ENCODE measurements around the gene AKR1E2. TPM values are rescaled to one million over a fixed set of nuclear protein-coding genes. Genes with fewer than 3 reads are reported as not detected.

The AKR1E2 gene
- total RNA-seq, 4 donors from 2014 or later = 2.1 to 6.7 (median 5.5) TPM; not detected in 1

- Histone ChIP-seq H3K4me3 (no peak overlapping the region), H3K36me3 (no peaks in the 10 kb centered on the region), H3K4me1 (no peaks in the 10 kb centered on the region), H3K27ac (no peak overlapping the region), H3K9me3 (no peaks in the 10 kb centered on the region), H3K27me3 (no peaks in the 10 kb centered on the region)
- DNase-seq (no peak), ATAC-seq (no peak)
- no peak for TF ChIP-seq POLR2A (IDR thresholded peaks at IDR 0.05)
- TF ChIP-seq, protein P1, sequence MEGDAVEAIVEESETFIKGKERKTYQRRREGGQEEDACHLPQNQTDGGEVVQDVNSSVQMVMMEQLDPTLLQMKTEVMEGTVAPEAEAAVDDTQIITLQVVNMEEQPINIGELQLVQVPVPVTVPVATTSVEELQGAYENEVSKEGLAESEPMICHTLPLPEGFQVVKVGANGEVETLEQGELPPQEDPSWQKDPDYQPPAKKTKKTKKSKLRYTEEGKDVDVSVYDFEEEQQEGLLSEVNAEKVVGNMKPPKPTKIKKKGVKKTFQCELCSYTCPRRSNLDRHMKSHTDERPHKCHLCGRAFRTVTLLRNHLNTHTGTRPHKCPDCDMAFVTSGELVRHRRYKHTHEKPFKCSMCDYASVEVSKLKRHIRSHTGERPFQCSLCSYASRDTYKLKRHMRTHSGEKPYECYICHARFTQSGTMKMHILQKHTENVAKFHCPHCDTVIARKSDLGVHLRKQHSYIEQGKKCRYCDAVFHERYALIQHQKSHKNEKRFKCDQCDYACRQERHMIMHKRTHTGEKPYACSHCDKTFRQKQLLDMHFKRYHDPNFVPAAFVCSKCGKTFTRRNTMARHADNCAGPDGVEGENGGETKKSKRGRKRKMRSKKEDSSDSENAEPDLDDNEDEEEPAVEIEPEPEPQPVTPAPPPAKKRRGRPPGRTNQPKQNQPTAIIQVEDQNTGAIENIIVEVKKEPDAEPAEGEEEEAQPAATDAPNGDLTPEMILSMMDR (IDR thresholded peaks at IDR 0.05 in 4 of 5, conservative IDR thresholded peaks at IDR 0.05 in 1 of 5) = no peak
- in situ Hi-C loops (cut with MboI; ENCODE audit: low sequenced_read_pairs in 4 of 4) (loop anchor here in 1 of 4 donors (25.0 kb wide), 1 partner anchor 120 kb away; no protein-coding TSS in a partner anchor), intact Hi-C loops (cut with DNase I; ENCODE audit: low total_unique reads) (no loop called here)
These were observed 41.1 kb downstream of the AKR1E2 start for GRCh38 chr10:4867109-4867519.

GRCh38 chr10:4867520-4868356 lies 41.7 kb downstream of the AKR1E2 start:
- TF ChIP-seq, protein P1 (IDR thresholded peaks at IDR 0.05 in 4 of 5, conservative IDR thresholded peaks at IDR 0.05 in 1 of 5) = no peak
- TF ChIP-seq POLR2A (IDR thresholded peaks at IDR 0.05) = no peak
- intact Hi-C loops (cut with DNase I; ENCODE audit: low total_unique reads) (no loop called here), in situ Hi-C loops (cut with MboI; ENCODE audit: low sequenced_read_pairs in 4 of 4) (loop anchor here in 1 of 4 donors (25.0 kb wide), 1 partner anchor 120 kb away; no protein-coding TSS in a partner anchor)
- Histone ChIP-seq H3K27ac (no peak overlapping the region), H3K4me3 (no peak overlapping the region), H3K27me3 (no peaks in the 10 kb centered on the region), H3K9me3 (no peaks in the 10 kb centered on the region), H3K36me3 (no peaks in the 10 kb centered on the region), H3K4me1 (no peaks in the 10 kb centered on the region)
- DNase-seq = no peak
- ATAC-seq = no peak

DNA sequence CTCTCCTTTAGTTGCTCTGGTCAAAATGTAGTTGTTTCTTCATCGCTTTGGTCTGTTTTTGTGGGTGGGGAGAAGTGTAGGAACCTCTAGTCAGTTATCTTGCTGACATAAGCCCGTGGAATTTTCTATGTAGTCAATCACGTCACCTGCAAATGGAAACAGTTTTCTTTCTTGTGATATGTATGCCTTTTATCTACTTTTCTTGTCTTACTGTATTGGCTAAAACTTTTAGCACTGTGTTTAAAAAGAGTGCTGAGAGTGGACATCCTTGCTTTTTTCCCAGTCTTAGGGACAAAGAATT lies 42.3 kb downstream of the AKR1E2 start:
- TF ChIP-seq, protein P1 (IDR thresholded peaks at IDR 0.05 in 4 of 5, conservative IDR thresholded peaks at IDR 0.05 in 1 of 5) = no peak
- TF ChIP-seq POLR2A (IDR thresholded peaks at IDR 0.05) = no peak
- intact Hi-C loops (cut with DNase I; ENCODE audit: low total_unique reads) = no loop called here
- Histone ChIP-seq H3K27ac (no peak overlapping the region), H3K27me3 (no peaks in the 10 kb centered on the region), H3K4me3 (no peak overlapping the region), H3K36me3 (no peaks in the 10 kb centered on the region), H3K4me1 (no peaks in the 10 kb centered on the region), H3K9me3 (no peaks in the 10 kb centered on the region)
- no peak for DNase-seq
- in situ Hi-C loops (cut with MboI; ENCODE audit: low sequenced_read_pairs in 4 of 4) = loop anchor here in 1 of 4 donors (25.0 kb wide), 1 partner anchor 119 kb away; no protein-coding TSS in a partner anchor
- ATAC-seq = no peak

GRCh38 chr10:4882704-4883078 lies 56.7 kb downstream of the AKR1E2 start:
- H3K36me3 ChIP-seq = no peaks in the 10 kb centered on the region
- no peaks in the 10 kb centered on the region for H3K9me3 ChIP-seq
- TF ChIP-seq, protein P1 (IDR thresholded peaks at IDR 0.05 in 4 of 5, conservative IDR thresholded peaks at IDR 0.05 in 1 of 5) = no peak
- TF ChIP-seq POLR2A (IDR thresholded peaks at IDR 0.05) = no peak
- H3K27ac ChIP-seq = no peak overlapping the region
- ATAC-seq = no peak
- no peak overlapping the region for H3K4me3 ChIP-seq
- no peak for DNase-seq
- in situ Hi-C loops (cut with MboI; ENCODE audit: low sequenced_read_pairs in 4 of 4) (no loop called here), intact Hi-C loops (cut with DNase I; ENCODE audit: low total_unique reads) (no loop called here)
- no peaks in the 10 kb centered on the region for H3K27me3 ChIP-seq
- no peaks in the 10 kb centered on the region for H3K4me1 ChIP-seq

Measured in gastrocnemius medialis (tissue), 4 donors.